Activated CD4-positive, alpha-beta T cell treated with anti-CD3 and anti-CD28 coated beads for 36 hours (primary cell): ENCODE results near the gene SECISBP2. TPM values are rescaled to one million over a fixed set of nuclear protein-coding genes. Genes with fewer than 3 reads are reported as not detected.
"Not testable (repeated sequence)": the region's sequence is repeated elsewhere in the genome, so short reads cannot be mapped to it uniquely, and the experiment has no call there.

Source experiments
- ATAC-seq: fragments of 200-7000 bp; cut with Tn5 transposase; one replicate; pipeline ENCODE4 v1.10.0; 2021; ENCODE audit warnings: mild to moderate bottlenecking, moderate library complexity
- CTCF ChIA-PET: fragments of 350-600 bp; sonication (Branson Sonifier 250); formaldehyde crosslinking; loops from one replicate; lab custom pipeline; 2021; ENCODE audit warnings: antibody characterized with exemption; lab: Charles Lee
- POLR2A ChIA-PET: fragments of 350-600 bp; sonication (Branson Sonifier 250); formaldehyde crosslinking; loops from one replicate; lab custom pipeline; 2021; ENCODE audit warnings: antibody characterized with exemption, inconsistent platforms; lab: Charles Lee
- DNase-seq: peaks from one replicate; pipeline ENCODE4 v3.0.0-alpha.2; 2020
- H3K27ac Mint-ChIP-seq: one replicate; pipeline ENCODE4 v1.8.0; 2021; ENCODE audit warnings: mixed read lengths
- H3K27me3 Mint-ChIP-seq: one replicate; pipeline ENCODE4 v1.8.0; 2021; ENCODE audit warnings: mixed read lengths
- H3K36me3 Mint-ChIP-seq: one replicate; pipeline ENCODE4 v1.8.0; 2021; ENCODE audit warnings: low read depth, mixed read lengths
- H3K4me1 Mint-ChIP-seq: one replicate; pipeline ENCODE4 v1.8.0; 2021; ENCODE audit warnings: mixed read lengths
- H3K4me3 Mint-ChIP-seq: one replicate; pipeline ENCODE4 v1.8.0; 2021; ENCODE audit warnings: mild to moderate bottlenecking, moderate library complexity, mixed read lengths
- H3K9me3 Mint-ChIP-seq: one replicate; pipeline ENCODE4 v1.8.0; 2021; ENCODE audit warnings: low read depth, mixed read lengths
- intact Hi-C, 2 experiments: fragments of 100-400 bp; cut with DNase I in 1 of 2; cut with micrococcal nuclease in 1 of 2; formaldehyde crosslinking; loops; one replicate each; pipeline versions ENCODE4 v1.14.2 to v1.15.1; 2022 to 2024; cut with DNase I, micrococcal nuclease
- total RNA-seq, 2 experiments: library from RNA; stranded (reverse); gene quantifications; one replicate each; pipeline ENCODE4 v1.2.3, GENCODE V29; 2021

SECISBP2 gene
- total RNA-seq, 2 experiments from 2014 or later = 38.6 to 49.9 TPM

DNA sequence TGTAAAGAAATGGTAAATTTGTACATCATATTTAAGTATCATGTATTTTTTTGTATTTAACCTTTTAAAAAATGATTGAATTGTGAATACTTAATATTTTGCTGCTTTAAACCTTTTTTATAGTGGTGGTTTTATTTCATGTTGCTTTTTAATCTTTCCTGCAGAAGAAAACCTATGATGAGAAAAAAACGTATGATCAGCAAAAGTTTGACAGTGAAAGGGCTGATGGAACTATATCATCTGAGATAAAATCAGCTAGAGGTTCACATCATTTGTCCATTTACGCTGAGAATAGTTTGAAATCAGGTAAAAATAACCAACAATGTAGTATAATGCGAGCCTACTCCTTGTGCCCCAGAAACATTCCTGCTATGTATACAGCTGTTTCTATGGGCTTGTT, 7.4 kb downstream of the SECISBP2 start:
- CTCF ChIA-PET = interaction anchor here (0.6 to 1.8 kb wide), 6 partner anchors 12 to 272 kb away, joined by 3 to 4 read pairs (median 4); no protein-coding TSS in a partner anchor
- Mint-ChIP-seq H3K36me3 (peaks cover 33% of the 10 kb centered on the region), H3K4me3 (no peak overlapping the region), H3K4me1 (peaks cover 48% of the 10 kb centered on the region), H3K27me3 (no peaks in the 10 kb centered on the region), H3K9me3 (no peaks in the 10 kb centered on the region), H3K27ac (peak overlapping the region; percentile 22)
- POLR2A ChIA-PET = interaction anchor here (0.7 kb wide), 1 partner anchor 15 kb away, joined by 4 read pairs; the partner anchor contains the start of gene CKS2
- DNase-seq (no peak), ATAC-seq (no peak)
- intact Hi-C loops = no loop called here

DNA sequence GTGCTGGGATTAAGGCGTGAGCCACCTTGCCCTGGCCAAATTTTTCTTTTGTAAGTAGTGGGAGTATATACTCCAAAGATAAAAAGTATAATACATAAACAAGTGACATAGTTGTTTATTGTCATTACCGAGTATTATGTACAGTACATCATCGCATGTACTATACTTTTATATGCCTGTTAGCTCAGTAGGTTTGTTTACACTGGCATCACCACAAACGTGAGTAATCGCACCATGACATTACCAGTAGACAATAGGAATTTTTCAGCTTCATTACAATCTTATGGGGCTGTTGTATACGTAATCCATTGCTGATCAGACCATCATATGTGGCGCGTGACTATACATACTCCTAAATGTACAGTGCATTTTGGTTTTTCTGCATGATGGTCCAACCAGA, 9.8 kb downstream of the SECISBP2 start:
- DNase-seq = no peak
- Mint-ChIP-seq H3K27ac (no peak overlapping the region), H3K36me3 (peaks cover 34% of the 10 kb centered on the region), H3K4me1 (peaks cover 25% of the 10 kb centered on the region), H3K9me3 (no peaks in the 10 kb centered on the region), H3K4me3 (no peak overlapping the region), H3K27me3 (no peaks in the 10 kb centered on the region)
- intact Hi-C loops = no loop called here
- ChIA-PET POLR2A (no interaction called here), CTCF (interaction anchor here (1.2 to 1.4 kb wide), 2 partner anchors 12 to 33 kb away, joined by 3 to 5 read pairs; no protein-coding TSS in a partner anchor)
- ATAC-seq = no peak

DNA sequence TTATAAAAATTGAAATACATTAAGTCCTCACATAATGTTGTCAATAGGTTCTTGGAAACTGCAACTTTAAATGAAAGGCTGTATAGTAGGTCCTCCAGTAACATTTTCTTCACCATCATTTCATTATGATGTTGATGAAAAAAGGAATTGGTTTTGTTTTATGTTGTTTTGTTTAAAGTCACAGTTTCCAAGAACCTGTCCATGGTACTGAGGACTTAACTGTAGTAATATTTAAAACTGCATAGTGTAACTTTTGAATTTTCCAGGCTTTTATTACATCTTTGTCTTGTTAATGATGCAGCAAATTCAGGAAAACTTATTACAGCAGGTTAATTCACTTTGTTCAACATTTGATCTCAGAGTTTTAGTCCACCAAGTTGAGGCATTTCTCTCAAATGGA, 11.6 kb downstream of the SECISBP2 start:
- no peak for DNase-seq
- peaks cover 49% of the 10 kb centered on the region for H3K36me3 Mint-ChIP-seq
- POLR2A ChIA-PET = no interaction called here
- no peaks in the 10 kb centered on the region for H3K9me3 Mint-ChIP-seq
- H3K4me3 Mint-ChIP-seq = no peak overlapping the region
- peaks cover 12% of the 10 kb centered on the region for H3K4me1 Mint-ChIP-seq
- H3K27ac Mint-ChIP-seq = no peak overlapping the region
- CTCF ChIA-PET = no interaction called here
- intact Hi-C loops = no loop called here
- no peaks in the 10 kb centered on the region for H3K27me3 Mint-ChIP-seq
- no peak for ATAC-seq

DNA sequence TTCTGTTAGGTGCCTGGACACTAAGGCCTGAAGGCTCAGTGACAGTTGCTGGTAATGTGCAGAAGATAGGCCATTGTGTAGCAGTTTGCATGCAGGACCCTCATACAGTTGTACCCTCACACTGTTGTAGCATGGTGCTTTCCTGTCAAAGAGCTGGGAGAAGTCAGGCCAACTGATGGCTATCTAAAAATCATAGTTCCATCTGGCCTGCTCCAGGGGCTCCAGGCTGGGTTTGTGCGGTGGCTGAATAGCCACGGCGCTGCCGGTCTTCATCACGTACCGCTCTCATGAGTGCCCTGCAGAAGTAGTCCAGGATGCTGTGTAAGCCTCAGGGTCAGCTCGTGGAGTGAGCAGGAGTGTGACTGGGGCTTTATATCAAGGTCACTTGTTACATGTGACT, 12.2 kb downstream of the SECISBP2 start:
- POLR2A ChIA-PET = no interaction called here
- no peak overlapping the region for H3K27ac Mint-ChIP-seq

DNA sequence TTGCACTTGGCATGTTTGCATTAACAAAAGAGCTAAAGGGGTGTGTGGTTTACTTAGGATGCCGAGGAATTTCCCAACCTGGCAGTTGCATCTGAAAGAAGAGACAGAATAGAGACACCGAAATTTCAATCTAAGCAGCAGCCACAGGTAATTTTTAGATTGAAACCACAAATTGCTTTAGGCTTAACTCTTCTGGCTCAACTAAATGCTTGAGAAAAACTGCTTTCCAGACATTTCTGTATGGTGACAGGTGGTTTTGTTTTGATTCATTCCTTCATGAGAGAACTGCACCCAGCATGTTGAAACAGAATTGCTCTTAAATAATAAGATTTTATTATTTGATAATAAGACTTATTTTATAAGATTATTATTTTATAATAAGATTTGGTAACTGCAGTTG, 21.5 kb downstream of the SECISBP2 start:
- CTCF ChIA-PET = interaction anchor here (0.7 to 1.7 kb wide), 7 partner anchors 8 to 1624 kb away, joined by 3 to 4 read pairs (median 3); no protein-coding TSS in a partner anchor
- POLR2A ChIA-PET = interaction anchor here (0.6 to 1.0 kb wide), 2 partner anchors 19 to 261 kb away, joined by 3 to 5 read pairs; no protein-coding TSS in a partner anchor
- H3K36me3 Mint-ChIP-seq = peaks cover 66% of the 10 kb centered on the region
- peak overlapping the region; percentile 67 for H3K27ac Mint-ChIP-seq
- peak; percentile 40 for ATAC-seq
- no peak for DNase-seq
- no peaks in the 10 kb centered on the region for H3K27me3 Mint-ChIP-seq
- peaks cover 52% of the 10 kb centered on the region for H3K4me1 Mint-ChIP-seq
- intact Hi-C loops = loop anchor here (1.0 to 2.0 kb wide), 2 partner anchors 21 kb away; partner anchors contain the start of gene SECISBP2 (in 1 of the 2)
- H3K9me3 Mint-ChIP-seq = peaks cover 5% of the 10 kb centered on the region
- H3K4me3 Mint-ChIP-seq = no peak overlapping the region

More for the DNA sequence above, 12.2 kb downstream of the SECISBP2 start:
- DNase-seq (no peak), ATAC-seq (no peak)
- CTCF ChIA-PET = no interaction called here
- Mint-ChIP-seq H3K9me3 (no peaks in the 10 kb centered on the region), H3K4me3 (no peak overlapping the region), H3K4me1 (peaks cover 7% of the 10 kb centered on the region), H3K36me3 (peaks cover 50% of the 10 kb centered on the region), H3K27me3 (no peaks in the 10 kb centered on the region)
- intact Hi-C loops = no loop called here

DNA sequence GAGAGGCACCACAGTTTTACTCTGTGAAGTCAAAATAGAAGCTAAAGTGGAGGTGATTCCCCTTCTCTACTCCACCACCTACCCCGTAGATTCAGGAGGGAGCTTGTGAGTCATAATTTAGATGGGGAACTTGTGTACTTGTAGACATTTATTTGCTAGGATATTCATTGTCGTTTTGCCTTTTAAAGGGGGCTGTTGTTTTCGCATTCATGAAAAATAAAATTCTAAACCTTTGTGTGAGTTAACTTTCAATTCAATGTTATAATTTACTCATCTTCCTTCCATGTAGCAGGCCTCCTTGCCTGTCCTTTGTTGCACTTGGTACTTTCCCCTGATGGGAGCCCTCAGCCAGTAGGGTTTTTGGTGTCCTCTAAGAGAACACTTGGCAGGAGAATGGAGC, 22.0 kb downstream of the SECISBP2 start:
- Mint-ChIP-seq H3K9me3 (peaks cover 5% of the 10 kb centered on the region), H3K27me3 (no peaks in the 10 kb centered on the region), H3K36me3 (peaks cover 69% of the 10 kb centered on the region), H3K4me1 (peaks cover 53% of the 10 kb centered on the region), H3K4me3 (no peak overlapping the region), H3K27ac (peak overlapping the region; percentile 66)
- POLR2A ChIA-PET = interaction anchor here (1.0 kb wide), 1 partner anchor 20 kb away, joined by 3 read pairs; no protein-coding TSS in a partner anchor
- intact Hi-C loops = loop anchor here (1.0 to 2.0 kb wide), 2 partner anchors 21 to 22 kb away; partner anchors contain the start of gene SECISBP2 (in 1 of the 2)
- CTCF ChIA-PET = interaction anchor here (0.7 to 1.7 kb wide), 7 partner anchors 8 to 1624 kb away, joined by 3 to 4 read pairs (median 3); no protein-coding TSS in a partner anchor
- ATAC-seq (peak; percentile 94), DNase-seq (no peak)

DNA sequence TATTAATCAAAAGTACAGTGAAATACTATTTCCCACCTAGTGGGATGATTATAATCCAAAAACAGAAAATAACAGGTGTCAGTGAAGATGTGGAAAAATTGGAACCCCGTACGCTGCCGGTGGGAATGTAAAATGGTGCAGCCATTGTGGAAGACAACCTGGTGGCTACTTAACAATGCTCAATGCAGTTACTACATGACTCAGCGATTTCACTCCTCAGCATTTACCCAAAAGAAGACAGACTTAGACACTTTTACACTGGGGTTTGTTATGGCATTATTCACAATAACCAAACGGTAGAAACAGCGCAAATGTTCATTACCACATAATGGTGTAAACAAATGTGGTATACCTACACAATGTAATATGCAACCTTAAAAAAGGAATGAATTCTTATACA, 23.9 kb downstream of the SECISBP2 start:
- H3K4me1 Mint-ChIP-seq = peaks cover 58% of the 10 kb centered on the region
- peak overlapping the region; percentile 49 for H3K27ac Mint-ChIP-seq
- intact Hi-C loops = no loop called here
- ATAC-seq (no peak), DNase-seq (no peak)
- no peak overlapping the region for H3K4me3 Mint-ChIP-seq
- ChIA-PET CTCF (interaction anchor here (1.5 kb wide), 1 partner anchor 15 kb away, joined by 5 read pairs; no protein-coding TSS in a partner anchor), POLR2A (no interaction called here)
- H3K27me3 Mint-ChIP-seq = no peaks in the 10 kb centered on the region
- H3K9me3 Mint-ChIP-seq = peaks cover 5% of the 10 kb centered on the region
- H3K36me3 Mint-ChIP-seq = peaks cover 77% of the 10 kb centered on the region

DNA sequence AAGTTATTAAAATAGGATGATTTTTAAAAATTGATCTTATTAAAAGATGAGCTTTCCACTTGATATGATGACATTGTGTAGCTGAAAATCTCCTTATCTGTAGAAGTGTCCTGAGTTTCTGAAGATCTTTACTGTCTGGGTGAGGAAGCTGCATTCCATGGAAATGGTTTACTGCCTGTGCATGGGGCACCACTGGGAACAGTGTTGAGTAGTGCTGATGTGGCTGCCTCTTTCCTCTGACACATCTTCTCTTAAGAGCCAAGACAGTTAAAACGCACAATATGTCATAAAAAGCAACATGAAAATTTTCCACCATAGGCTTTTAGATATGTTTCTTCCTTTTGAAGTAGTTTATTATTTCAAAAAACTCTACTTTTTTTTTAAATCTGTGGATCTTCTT, 24.6 kb downstream of the SECISBP2 start:
- Mint-ChIP-seq H3K27ac (no peak overlapping the region), H3K4me1 (peaks cover 57% of the 10 kb centered on the region), H3K36me3 (peaks cover 74% of the 10 kb centered on the region), H3K9me3 (peaks cover 5% of the 10 kb centered on the region), H3K4me3 (no peak overlapping the region), H3K27me3 (no peaks in the 10 kb centered on the region)
- DNase-seq = no peak
- POLR2A ChIA-PET = no interaction called here
- ATAC-seq = no peak
- intact Hi-C loops = no loop called here
- CTCF ChIA-PET = interaction anchor here (1.5 kb wide), 1 partner anchor 14 kb away, joined by 5 read pairs; no protein-coding TSS in a partner anchor

DNA sequence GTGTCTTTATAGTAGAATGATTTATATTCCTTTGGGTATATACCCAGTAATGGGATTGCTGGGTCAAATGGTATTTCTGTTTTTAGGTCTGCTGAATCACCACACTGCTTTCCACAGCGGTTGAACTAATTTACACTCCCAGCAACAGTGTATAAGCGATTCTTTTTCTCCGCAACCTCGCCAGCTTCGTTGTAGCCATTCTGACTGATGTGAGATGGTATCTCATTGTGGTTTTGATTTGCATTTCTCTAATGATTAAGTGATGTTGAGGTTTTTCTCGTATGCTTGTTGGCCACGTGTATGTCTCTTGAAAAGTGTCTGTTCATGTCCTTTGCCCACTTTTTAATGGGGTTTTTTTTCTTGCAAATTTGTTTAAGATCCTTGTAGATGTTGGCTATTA, 25.5 kb downstream of the SECISBP2 start:
- CTCF ChIA-PET = interaction anchor here (1.5 kb wide), 1 partner anchor 14 kb away, joined by 5 read pairs; no protein-coding TSS in a partner anchor
- Mint-ChIP-seq H3K27ac (peak overlapping the region; percentile 47), H3K4me1 (peaks cover 50% of the 10 kb centered on the region), H3K36me3 (peaks cover 74% of the 10 kb centered on the region)
- POLR2A ChIA-PET, H3K9me3 Mint-ChIP-seq, H3K27me3 Mint-ChIP-seq, DNase-seq, ATAC-seq, H3K4me3 Mint-ChIP-seq, intact Hi-C loops: not testable (repeated sequence)

DNA sequence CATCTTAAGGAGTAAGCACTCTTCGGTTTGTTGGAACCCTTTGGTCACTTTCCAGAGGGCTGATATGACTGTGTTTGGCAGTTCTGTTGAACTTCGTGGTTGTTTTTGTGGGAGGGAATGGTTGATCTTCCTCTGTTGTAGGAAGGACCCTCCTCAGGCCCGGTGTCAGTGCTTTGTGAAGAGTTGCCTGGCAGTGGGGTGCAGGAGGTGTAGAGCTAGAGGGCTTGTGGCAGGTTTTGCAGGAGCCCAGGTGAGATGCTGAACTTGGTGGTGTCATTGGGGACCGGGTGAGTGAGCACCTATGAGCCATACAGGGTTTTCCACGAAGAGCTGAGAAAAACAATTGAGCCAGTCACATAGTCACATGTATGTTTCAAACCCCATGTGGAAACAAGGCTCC, 27.2 kb downstream of the SECISBP2 start:
- Mint-ChIP-seq H3K4me3 (no peak overlapping the region), H3K27me3 (no peaks in the 10 kb centered on the region), H3K27ac (peak overlapping the region; percentile 33), H3K36me3 (peaks cover 84% of the 10 kb centered on the region), H3K9me3 (peaks cover 5% of the 10 kb centered on the region), H3K4me1 (peaks cover 34% of the 10 kb centered on the region)
- DNase-seq (no peak), ATAC-seq (no peak)
- CTCF ChIA-PET = interaction anchor here (0.6 to 0.7 kb wide), 2 partner anchors 38 to 871 kb away, joined by 3 to 5 read pairs; no protein-coding TSS in a partner anchor
- intact Hi-C loops = no loop called here
- POLR2A ChIA-PET = no interaction called here

DNA sequence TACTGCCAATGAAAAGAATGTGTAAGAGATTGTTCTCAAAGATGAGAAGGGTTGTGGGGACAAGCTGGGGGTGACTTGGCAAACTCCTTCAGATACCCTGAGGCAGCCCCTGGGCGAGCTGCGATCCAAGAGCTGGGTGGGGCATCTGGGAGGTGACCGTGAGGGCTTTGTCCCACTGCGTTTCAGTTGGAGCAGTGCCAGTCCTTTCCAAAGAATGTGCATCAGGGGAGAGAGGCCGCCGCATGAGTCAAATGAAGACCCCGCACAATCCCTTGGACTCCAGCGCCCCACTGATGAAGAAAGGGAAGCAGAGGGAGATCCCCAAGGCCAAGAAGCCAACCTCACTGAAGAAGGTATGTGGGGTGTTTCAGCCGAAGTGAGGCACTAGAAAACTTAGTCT, 28.4 kb downstream of the SECISBP2 start:
- ATAC-seq (no peak), DNase-seq (no peak)
- Mint-ChIP-seq H3K4me3 (no peak overlapping the region), H3K27ac (no peak overlapping the region), H3K9me3 (peaks cover 5% of the 10 kb centered on the region), H3K4me1 (peaks cover 35% of the 10 kb centered on the region), H3K36me3 (peaks cover 83% of the 10 kb centered on the region), H3K27me3 (no peaks in the 10 kb centered on the region)
- ChIA-PET POLR2A (no interaction called here), CTCF (no interaction called here)
- intact Hi-C loops = no loop called here

DNA sequence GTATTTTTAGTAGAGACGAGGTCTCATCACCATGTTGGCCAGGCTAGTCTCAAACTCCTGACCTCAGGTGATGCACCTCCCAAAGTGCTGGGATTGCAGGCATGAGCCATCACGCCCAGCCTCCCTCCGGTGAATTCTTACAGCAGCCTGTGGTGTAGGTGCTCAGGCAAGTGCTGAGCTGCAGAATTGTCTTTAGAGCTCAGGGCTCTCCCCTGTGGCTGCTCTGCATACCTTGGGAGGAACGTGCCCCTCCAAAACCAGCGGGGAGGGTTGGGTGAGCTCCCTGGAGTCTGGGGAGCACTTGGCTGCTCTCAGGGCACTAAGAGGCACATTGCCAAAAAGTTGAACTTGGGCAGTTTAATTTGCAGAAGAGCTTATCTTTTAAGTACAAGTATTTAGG, 29.4 kb downstream of the SECISBP2 start:
- Mint-ChIP-seq H3K4me1 (peaks cover 36% of the 10 kb centered on the region), H3K4me3 (no peak overlapping the region), H3K27me3 (no peaks in the 10 kb centered on the region), H3K36me3 (peaks cover 80% of the 10 kb centered on the region), H3K9me3 (peaks cover 5% of the 10 kb centered on the region), H3K27ac (no peak overlapping the region)
- intact Hi-C loops = no loop called here
- POLR2A ChIA-PET = interaction anchor here (0.8 to 1.0 kb wide), 2 partner anchors 10 to 15 kb away, joined by 3 read pairs; no protein-coding TSS in a partner anchor
- no peak for DNase-seq
- CTCF ChIA-PET = interaction anchor here (0.7 to 0.8 kb wide), 2 partner anchors 13 to 53 kb away, joined by 3 read pairs; no protein-coding TSS in a partner anchor
- ATAC-seq = no peak
